ENCODE results near the gene ITPR1. TPM values are rescaled to one million over a fixed set of nuclear protein-coding genes. Genes with fewer than 3 reads are reported as not detected.
A peak's percentile ranks its signal among the peaks of the same experiment; 100 is the strongest.

Gene ITPR1
- total RNA-seq, 3 donors from 2014 or later = 10.7 to 80.2 (median 20.7) TPM

- Histone ChIP-seq H3K4me3 (no peak overlapping the region), H3K9me3 (no peaks in the 10 kb centered on the region), H3K36me3 (ENCODE audit: low read depth) (no peaks in the 10 kb centered on the region), H3K4me1 (ENCODE audit: low read depth) (no peaks in the 10 kb centered on the region)
- DNase-seq (no peak), ATAC-seq (no peak)
- TF ChIP-seq CTCF (IDR thresholded peaks at IDR 0.05) = no peak
- intact Hi-C loops (cut with DNase I, micrococcal nuclease) = no loop called here
Observed at GRCh38 chr3:4681301-4681700, 188.2 kb downstream of the ITPR1 start.

GRCh38 chr3:4684117-4684516 is 191.0 kb downstream of the ITPR1 start:
- ATAC-seq (no peak), DNase-seq (no peak)
- no peak for TF ChIP-seq CTCF (IDR thresholded peaks at IDR 0.05)
- H3K4me1 ChIP-seq (ENCODE audit: low read depth) = no peaks in the 10 kb centered on the region
- intact Hi-C loops (cut with DNase I, micrococcal nuclease) = no loop called here
- H3K36me3 ChIP-seq (ENCODE audit: low read depth) = no peaks in the 10 kb centered on the region
- no peaks in the 10 kb centered on the region for H3K9me3 ChIP-seq
- no peak overlapping the region for H3K4me3 ChIP-seq

GRCh38 chr3:4684976-4685375 is 191.8 kb downstream of the ITPR1 start:
- no peak for DNase-seq
- Histone ChIP-seq H3K36me3 (ENCODE audit: low read depth) (no peaks in the 10 kb centered on the region), H3K4me3 (no peak overlapping the region), H3K4me1 (ENCODE audit: low read depth) (no peaks in the 10 kb centered on the region), H3K9me3 (no peaks in the 10 kb centered on the region)
- ATAC-seq = no peak
- intact Hi-C loops (cut with DNase I, micrococcal nuclease) = no loop called here
- no peak for TF ChIP-seq CTCF (IDR thresholded peaks at IDR 0.05)

- no peak for TF ChIP-seq CTCF (IDR thresholded peaks at IDR 0.05)
- no peaks in the 10 kb centered on the region for H3K36me3 ChIP-seq (ENCODE audit: low read depth)
- no peak for DNase-seq
Observed at GRCh38 chr3:4685673-4686345, 192.7 kb downstream of the ITPR1 start.

GRCh38 chr3:4686619-4687018 is 193.5 kb downstream of the ITPR1 start:
- DNase-seq (no peak), ATAC-seq (no peak)
- TF ChIP-seq CTCF (IDR thresholded peaks at IDR 0.05) = no peak
- Histone ChIP-seq H3K36me3 (ENCODE audit: low read depth) (no peaks in the 10 kb centered on the region), H3K4me3 (no peak overlapping the region), H3K4me1 (ENCODE audit: low read depth) (no peaks in the 10 kb centered on the region), H3K9me3 (no peaks in the 10 kb centered on the region)
- intact Hi-C loops (cut with DNase I, micrococcal nuclease) = no loop called here

More at GRCh38 chr3:4685673-4686345, 192.7 kb downstream of the ITPR1 start:
- intact Hi-C loops (cut with DNase I, micrococcal nuclease) = no loop called here
- Histone ChIP-seq H3K4me3 (no peak overlapping the region), H3K4me1 (ENCODE audit: low read depth) (no peaks in the 10 kb centered on the region), H3K9me3 (no peaks in the 10 kb centered on the region)
- no peak for ATAC-seq

GRCh38 chr3:4687167-4687566 is 194.0 kb downstream of the ITPR1 start:
- DNase-seq (no peak), ATAC-seq (peak; percentile 45)
- H3K9me3 ChIP-seq = no peaks in the 10 kb centered on the region
- H3K4me1 ChIP-seq (ENCODE audit: low read depth) = no peaks in the 10 kb centered on the region
- H3K4me3 ChIP-seq = no peak overlapping the region
- intact Hi-C loops (cut with DNase I, micrococcal nuclease) = no loop called here
- no peak for TF ChIP-seq CTCF (IDR thresholded peaks at IDR 0.05)
- no peaks in the 10 kb centered on the region for H3K36me3 ChIP-seq (ENCODE audit: low read depth)
